Osteoblast (primary cell): Measurements from ENCODE around the gene ZNF521. TPM values are rescaled to one million over a fixed set of nuclear protein-coding genes. Genes with fewer than 3 reads are reported as not detected.

Source experiments
- DNase-seq: peaks from one replicate; pipeline ENCODE4 v3.0.0; 2011; ENCODE audit warnings: low spot score, mixed read lengths; ENCODE audit not compliant: insufficient read length; ENCODE audit errors: missing footprints
- H2AFZ ChIP-seq: 2 replicates; pipeline ENCODE4 v1.6.0; 2011; ENCODE audit warnings: mild to moderate bottlenecking, low read length
- H3K27ac ChIP-seq: 2 replicates; pipeline ENCODE4 v1.5.1; 2011; ENCODE audit warnings: mild to moderate bottlenecking, low read depth, low read length, moderate library complexity
- H3K27me3 ChIP-seq: 2 replicates; pipeline ENCODE4 v1.6.0; 2012; ENCODE audit warnings: mild to moderate bottlenecking, control low read depth, inconsistent platforms, low read length, moderate library complexity; ENCODE audit not compliant: insufficient read depth
- H3K36me3 ChIP-seq: 2 replicates; pipeline ENCODE4 v1.5.1; 2011; ENCODE audit warnings: mild to moderate bottlenecking, low read length, control low read depth, moderate library complexity; ENCODE audit not compliant: insufficient read depth
- H3K4me1 ChIP-seq: 2 replicates; pipeline ENCODE4 v1.5.1; 2011; ENCODE audit warnings: mild to moderate bottlenecking, low read length, control low read depth, moderate library complexity; ENCODE audit not compliant: insufficient read depth
- H3K4me2 ChIP-seq: 2 replicates; pipeline ENCODE4 v1.6.0; 2011; ENCODE audit warnings: mild to moderate bottlenecking, low read length; ENCODE audit not compliant: insufficient read depth
- H3K4me3 ChIP-seq: fragments of 200-600 bp; sonication (generic); 3 replicates; pipeline ENCODE4 v1.5.1; 2012; ENCODE audit warnings: mild to moderate bottlenecking, low read length, inconsistent platforms; ENCODE audit not compliant: insufficient read depth
- H3K79me2 ChIP-seq: 2 replicates; pipeline ENCODE4 v1.6.0; 2012; ENCODE audit warnings: mild to moderate bottlenecking, low read length, control low read depth, inconsistent platforms; ENCODE audit not compliant: insufficient read depth
- H3K9me3 ChIP-seq: 2 replicates; pipeline ENCODE4 v1.5.1; 2011; ENCODE audit warnings: low read depth, low read length, control low read depth
- H4K20me1 ChIP-seq: 2 replicates; pipeline ENCODE4 v1.6.0; 2012; ENCODE audit warnings: mild to moderate bottlenecking, low read length, control low read depth; ENCODE audit not compliant: insufficient read depth
- total RNA-seq: library from RNA; depleted of rRNA; stranded (reverse); fragments of >200 nt; gene quantifications from 2 replicates; pipeline ENCODE4 v1.2.3, GENCODE V29; 2012
- TF ChIP-seq, protein P1 (sequence below): IDR thresholded peaks from 2 replicates; pipeline ENCODE4 v1.5.1; 2011; ENCODE audit warnings: mild to moderate bottlenecking, low read depth, low read length, moderate library complexity; ENCODE audit errors: extremely low read depth

Gene ZNF521
- total RNA-seq, 1 donor = 27.5 TPM

DNA sequence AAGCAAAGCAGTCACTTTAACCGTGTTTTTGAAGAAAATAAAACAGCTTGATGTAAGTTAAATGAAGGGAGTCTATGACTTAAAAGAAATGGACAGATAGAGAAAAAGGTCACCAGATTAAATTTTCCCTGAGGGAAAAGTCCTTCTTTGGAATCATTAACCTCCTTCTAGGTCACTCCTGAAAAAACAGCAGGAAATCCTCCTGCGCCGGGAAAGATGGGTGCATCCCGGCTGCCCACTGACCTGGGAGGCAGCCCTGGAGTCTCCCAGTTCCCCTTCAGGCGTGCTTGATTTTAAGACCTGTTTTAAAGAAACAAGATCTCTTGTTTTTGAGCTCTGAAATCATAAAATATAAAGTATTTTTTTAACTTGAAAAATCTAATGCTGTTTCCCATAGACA lies 18.4 kb upstream of the ZNF521 start:
- H3K27me3 ChIP-seq = no peaks in the 10 kb centered on the region
- TF ChIP-seq, protein P1, sequence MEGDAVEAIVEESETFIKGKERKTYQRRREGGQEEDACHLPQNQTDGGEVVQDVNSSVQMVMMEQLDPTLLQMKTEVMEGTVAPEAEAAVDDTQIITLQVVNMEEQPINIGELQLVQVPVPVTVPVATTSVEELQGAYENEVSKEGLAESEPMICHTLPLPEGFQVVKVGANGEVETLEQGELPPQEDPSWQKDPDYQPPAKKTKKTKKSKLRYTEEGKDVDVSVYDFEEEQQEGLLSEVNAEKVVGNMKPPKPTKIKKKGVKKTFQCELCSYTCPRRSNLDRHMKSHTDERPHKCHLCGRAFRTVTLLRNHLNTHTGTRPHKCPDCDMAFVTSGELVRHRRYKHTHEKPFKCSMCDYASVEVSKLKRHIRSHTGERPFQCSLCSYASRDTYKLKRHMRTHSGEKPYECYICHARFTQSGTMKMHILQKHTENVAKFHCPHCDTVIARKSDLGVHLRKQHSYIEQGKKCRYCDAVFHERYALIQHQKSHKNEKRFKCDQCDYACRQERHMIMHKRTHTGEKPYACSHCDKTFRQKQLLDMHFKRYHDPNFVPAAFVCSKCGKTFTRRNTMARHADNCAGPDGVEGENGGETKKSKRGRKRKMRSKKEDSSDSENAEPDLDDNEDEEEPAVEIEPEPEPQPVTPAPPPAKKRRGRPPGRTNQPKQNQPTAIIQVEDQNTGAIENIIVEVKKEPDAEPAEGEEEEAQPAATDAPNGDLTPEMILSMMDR = no peak
- no peaks in the 10 kb centered on the region for H3K79me2 ChIP-seq
- no peaks in the 10 kb centered on the region for H4K20me1 ChIP-seq
- H3K4me2 ChIP-seq = no peak overlapping the region
- H3K27ac ChIP-seq = no peak overlapping the region
- H2AFZ ChIP-seq = no peak overlapping the region
- no peaks in the 10 kb centered on the region for H3K4me1 ChIP-seq
- no peak overlapping the region for H3K4me3 ChIP-seq
- DNase-seq = no peak
- H3K9me3 ChIP-seq = no peaks in the 10 kb centered on the region
- H3K36me3 ChIP-seq = no peaks in the 10 kb centered on the region

DNA sequence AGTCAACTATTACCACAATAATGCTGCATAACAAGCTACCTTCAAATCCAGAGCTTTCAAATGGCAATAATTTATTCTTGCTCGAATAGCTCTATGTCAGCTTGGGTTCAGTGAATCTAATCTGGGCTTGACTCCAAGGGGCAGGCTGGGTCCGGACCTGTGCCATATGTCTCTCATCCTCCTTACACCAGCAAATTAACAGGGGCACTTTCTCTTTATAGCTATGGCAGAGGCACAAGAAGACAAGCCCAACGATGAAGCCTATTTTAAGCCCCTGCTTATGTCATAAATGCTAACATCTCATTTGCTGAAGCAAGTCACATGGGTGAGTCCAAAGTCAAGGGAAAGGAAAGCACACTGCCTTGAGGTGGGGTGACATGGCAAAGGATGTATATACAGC lies 13.3 kb upstream of the ZNF521 start:
- Histone ChIP-seq H3K27me3 (no peaks in the 10 kb centered on the region), H3K27ac (no peak overlapping the region), H3K4me1 (no peaks in the 10 kb centered on the region), H3K9me3 (no peaks in the 10 kb centered on the region), H4K20me1 (no peaks in the 10 kb centered on the region), H3K79me2 (no peaks in the 10 kb centered on the region), H3K36me3 (no peaks in the 10 kb centered on the region), H3K4me2 (no peak overlapping the region), H3K4me3 (no peak overlapping the region), H2AFZ (no peak overlapping the region)
- TF ChIP-seq, protein P1 = no peak
- no peak for DNase-seq

GRCh38 chr18:25364732-25365131 lies 12.8 kb upstream of the ZNF521 start:
- no peaks in the 10 kb centered on the region for H3K9me3 ChIP-seq
- no peaks in the 10 kb centered on the region for H3K4me1 ChIP-seq
- no peak for DNase-seq
- no peak overlapping the region for H3K4me2 ChIP-seq
- TF ChIP-seq, protein P1 = no peak
- no peaks in the 10 kb centered on the region for H3K79me2 ChIP-seq
- no peak overlapping the region for H2AFZ ChIP-seq
- H3K36me3 ChIP-seq = no peaks in the 10 kb centered on the region
- H3K27me3 ChIP-seq = no peaks in the 10 kb centered on the region
- H4K20me1 ChIP-seq = no peaks in the 10 kb centered on the region
- no peak overlapping the region for H3K4me3 ChIP-seq
- no peak overlapping the region for H3K27ac ChIP-seq

- H3K4me1 ChIP-seq = no peaks in the 10 kb centered on the region
- H3K9me3 ChIP-seq = no peaks in the 10 kb centered on the region
- H3K79me2 ChIP-seq = no peaks in the 10 kb centered on the region
- no peak overlapping the region for H2AFZ ChIP-seq
- no peaks in the 10 kb centered on the region for H4K20me1 ChIP-seq
- DNase-seq = no peak
- no peak overlapping the region for H3K4me2 ChIP-seq
- H3K4me3 ChIP-seq = no peak overlapping the region
- TF ChIP-seq, protein P1 = no peak
- H3K36me3 ChIP-seq = no peaks in the 10 kb centered on the region
- no peaks in the 10 kb centered on the region for H3K27me3 ChIP-seq
- no peak overlapping the region for H3K27ac ChIP-seq
These were observed 8.4 kb upstream of the ZNF521 start for GRCh38 chr18:25360301-25360899.
